K562 (cell line): ENCODE data around the gene PPRC1. TPM values are rescaled to one million over a fixed set of nuclear protein-coding genes. Genes with fewer than 3 reads are reported as not detected.

ENCODE experiments used
- ATAC-seq: fragments of 200-7000 bp; cut with Tn5 transposase; 3 replicates; pipeline ENCODE4 v1.9.1; 2020; ENCODE audit warnings: moderate library complexity
- BruUV-seq: library from RNA; stranded (reverse); fragments of 400-500 nt; replicated peaks from 2 replicates; lab custom pipeline; 2021; lab: Mats Ljungman, UMichigan
- CTCF ChIA-PET: fragments of 300-600 bp; formaldehyde crosslinking; extraction: SDS; loops from one replicate; lab custom pipeline; 2021; ENCODE audit warnings: low intra/inter-chr PET ratio; lab: Yijun Ruan, JAX
- POLR2A ChIA-PET: fragments of 300-600, 350-650 bp; sonication (Branson Sonifier 250); formaldehyde crosslinking; extraction: SDS; loops from one replicate; lab custom pipeline; 2021; ENCODE audit warnings: antibody characterized with exemption, inconsistent platforms; lab: Yijun Ruan, JAX
- DNase-seq, 4 experiments: peaks; one replicate each; pipeline versions ENCODE4 v3.0.0 to v3.0.0-alpha.2; 2011 to 2018; ENCODE audit warnings: low spot score in 3 of 4, mixed read lengths in 3 of 4; ENCODE audit errors: extremely low read depth in 1 of 4
- FAIRE-seq: peaks from 2 replicates; lab custom pipeline; 2011; peaks lifted over from hg19 to GRCh38; lab: Jason Lieb, UNC
- H2AFZ ChIP-seq: 2 replicates; pipeline ENCODE4 v1.6.0; 2011; ENCODE audit warnings: low read depth, low read length, control low read depth, inconsistent platforms
- H3K27ac ChIP-seq: fragments of 200-600 bp; 3 replicates; pipeline ENCODE4 v1.8.0; 2011; ENCODE audit warnings: low read depth, mild to moderate bottlenecking, control low read depth, inconsistent platforms, low read length, moderate library complexity, mixed read lengths; ENCODE audit errors: extremely low read depth
- H3K27me3 ChIP-seq, 2 experiments: fragments of 300-600 bp in 1 of 2; 2 replicates in 1 of 2; 3 replicates in 1 of 2; pipeline versions ENCODE4 v1.6.0 to v1.8.0; 2011; ENCODE audit warnings: inconsistent platforms in 2 of 2, low read length in 2 of 2, mild to moderate bottlenecking in 1 of 2, mixed read lengths in 1 of 2, moderate library complexity in 1 of 2; ENCODE audit not compliant: control insufficient read depth in 2 of 2, insufficient read depth in 2 of 2
- H3K36me3 ChIP-seq: fragments of 300-600 bp; 3 replicates; pipeline ENCODE4 v1.8.0; 2011; ENCODE audit warnings: mild to moderate bottlenecking, low read length, inconsistent platforms; ENCODE audit not compliant: control insufficient read depth, insufficient read depth
- H3K4me1 ChIP-seq, 2 experiments: fragments of 200-600 bp in 1 of 2; replicated peaks in 1 of 2; 2 replicates in 1 of 2; 3 replicates in 1 of 2; pipeline versions ENCODE4 v1.5.1 to v1.8.0; 2011; ENCODE audit warnings: inconsistent platforms in 2 of 2, low read length in 2 of 2, mild to moderate bottlenecking in 1 of 2, mixed read lengths in 1 of 2, moderate library complexity in 1 of 2; ENCODE audit not compliant: control insufficient read depth in 2 of 2, insufficient read depth in 2 of 2
- H3K4me2 ChIP-seq: 2 replicates; pipeline ENCODE4 v1.6.1; 2011; ENCODE audit warnings: low read length, control low read depth, inconsistent platforms, mixed read lengths; ENCODE audit not compliant: insufficient read depth
- H3K4me3 ChIP-seq: fragments of 200-600 bp; sonication (generic), shearing (Covaris generic); 2 replicates; pipeline ENCODE4 v1.5.1; 2016; ENCODE audit warnings: control low read depth, inconsistent platforms
- H3K79me2 ChIP-seq: fragments of 200-600 bp; 3 replicates; pipeline ENCODE4 v1.8.0; 2011; ENCODE audit warnings: low read length, inconsistent platforms; ENCODE audit not compliant: control insufficient read depth, insufficient read depth
- H3K9ac ChIP-seq, 2 experiments: 2 replicates each; pipeline versions ENCODE4 v1.6.0 to v1.6.1; 2011; ENCODE audit warnings: low read depth in 2 of 2, low read length in 2 of 2, control low read depth in 1 of 2, inconsistent platforms in 1 of 2, mild to moderate bottlenecking in 1 of 2, mixed read lengths in 1 of 2; ENCODE audit not compliant: insufficient read depth in 1 of 2
- H3K9me1 ChIP-seq: one replicate; pipeline ENCODE4 v1.6.0; 2011; ENCODE audit warnings: inconsistent platforms, mild to moderate bottlenecking, low read length, moderate library complexity; ENCODE audit not compliant: control insufficient read depth, insufficient read depth
- H3K9me3 ChIP-seq: replicated peaks from 2 replicates; pipeline ENCODE4 v1.5.1; 2011; ENCODE audit warnings: low read depth, low read length, inconsistent platforms; ENCODE audit not compliant: control insufficient read depth, insufficient read depth
- H4K20me1 ChIP-seq: replicated peaks from 2 replicates; pipeline ENCODE4 v1.6.1; 2011; ENCODE audit warnings: low read length, inconsistent platforms, mixed read lengths; ENCODE audit not compliant: control insufficient read depth, insufficient read depth
- CBFA2T2 ChIP-seq: fragments of 450-650 bp; conservative IDR thresholded peaks from 2 replicates; pipeline ENCODE4 v1.6.1; 2017; ENCODE audit warnings: mild to moderate bottlenecking
- DDX20 ChIP-seq: fragments of 450-650 bp; IDR thresholded peaks from 2 replicates; pipeline ENCODE4 v1.6.1; 2016; ENCODE audit warnings: missing genetic modification characterization, low read depth, mild to moderate bottlenecking, missing compliant biosample characterization, moderate library complexity
- MCM7 ChIP-seq, 2 experiments: fragments of 450-650 bp; IDR thresholded peaks; 2 replicates each; pipeline ENCODE4 v1.6.1; 2016 to 2018
- RBM15 ChIP-seq: fragments of 200-400 bp; formaldehyde crosslinking; IDR thresholded peaks from 2 replicates; pipeline ENCODE4 v1.6.1; 2018; ENCODE audit warnings: mild to moderate bottlenecking, low read length, moderate library complexity; ENCODE audit not compliant: insufficient read depth
- RBM17 ChIP-seq: fragments of 200-400 bp; formaldehyde crosslinking; IDR thresholded peaks from 2 replicates; pipeline ENCODE4 v1.6.1; 2017; ENCODE audit warnings: low read depth, mild to moderate bottlenecking, low read length, borderline replicate concordance
- TRIM24 ChIP-seq, 2 experiments: fragments of 450-650 bp; IDR thresholded peaks; 2 replicates each; pipeline ENCODE4 v1.6.1; 2016
- ZNF217 ChIP-seq: sonication (generic); formaldehyde crosslinking; IDR thresholded peaks from 2 replicates; pipeline ENCODE4 v1.8.0; 2022; ENCODE audit warnings: mild to moderate bottlenecking, missing genetic modification reagents
- ZNF23 ChIP-seq: fragments of 250-450 bp; sonication (Bioruptor Pico); IDR thresholded peaks from 2 replicates; pipeline ENCODE4 v1.4.0; 2020; ENCODE audit warnings: mild to moderate bottlenecking
- WGBS: fragments of 100-300 bp; shearing (Covaris generic); methylation state at CpG from one replicate; pipeline ENCODE4 v1.1.6; 2016; ENCODE audit warnings: low coverage, mixed read lengths; ENCODE audit not compliant: insufficient coverage; ENCODE audit errors: missing lambda C conversion rate; 5-methylcytosine and 5-hydroxymethylcytosine counted together
- in situ Hi-C: fragments of 300-500 bp; cut with MboI; formaldehyde crosslinking; loops from 4 replicates; pipeline ENCODE4 v1.15.0; 2018; ENCODE audit warnings: inconsistent platforms, mixed read lengths
- intact Hi-C: fragments of 100-400 bp; cut with micrococcal nuclease; formaldehyde crosslinking; loops from 2 replicates; pipeline ENCODE4 v1.14.2; 2022
- polyA plus RNA-seq, 8 experiments: library from polyadenylated mRNA; depleted of rRNA in 4 of 8; stranded (reverse) in 5 of 8; unstranded in 3 of 8; fragments of >200 nt; fragmentation: Nextera tagmentation in 2 of 8; fragmentation: Illumina TruSeq in 1 of 8; extraction: Ambion mirVana in 2 of 8; extraction: Trizol in 1 of 8; gene quantifications; 2 replicates each; pipeline versions ENCODE4 v1.2.1 to v1.2.3, GENCODE V29; 2011 to 2014; ENCODE audit warnings: inconsistent platforms in 1 of 8, missing spikeins in 1 of 8
- total RNA-seq, 7 experiments: library from RNA; depleted of rRNA in 6 of 7; stranded (reverse); fragments of >200 nt in 6 of 7; fragmentation: Illumina TruSeq in 2 of 7; extraction: Trizol in 2 of 7; gene quantifications; 2 replicates each; pipeline versions ENCODE4 v1.2.1 to v1.2.3, GENCODE V29; 2011 to 2021; ENCODE audit warnings: low replicate concordance in 1 of 7
- TF ChIP-seq, protein P1 (sequence below): fragments of 450-650 bp; formaldehyde crosslinking; IDR thresholded peaks from 2 replicates; pipeline ENCODE4 v1.4.0; 2020; ENCODE audit warnings: mild to moderate bottlenecking, mixed read lengths
- TF ChIP-seq, protein P2 (sequence below), 2 experiments: fragments of 250-450 bp in 1 of 2; fragments of 450-650 bp in 1 of 2; sonication (Bioruptor Pico) in 1 of 2; IDR thresholded peaks; 2 replicates each; pipeline versions ENCODE4 v1.6.1 to v1.8.0; 2016 to 2021; ENCODE audit warnings: mild to moderate bottlenecking in 2 of 2, moderate library complexity in 2 of 2, missing compliant biosample characterization in 1 of 2, missing genetic modification characterization in 1 of 2
- TF ChIP-seq, protein P3 (sequence below): fragments of 250-450 bp; sonication (Bioruptor Pico); IDR thresholded peaks from 2 replicates; pipeline ENCODE4 v1.5.1; 2021; ENCODE audit warnings: mild to moderate bottlenecking

The PPRC1 gene
- total and polyA plus RNA-seq, 9 of the 15 experiments (the other 6 are each of a cell fraction or from before 2014, with no cell fraction given), result 8.5 to 47.1 (median 16.2) TPM

DNA sequence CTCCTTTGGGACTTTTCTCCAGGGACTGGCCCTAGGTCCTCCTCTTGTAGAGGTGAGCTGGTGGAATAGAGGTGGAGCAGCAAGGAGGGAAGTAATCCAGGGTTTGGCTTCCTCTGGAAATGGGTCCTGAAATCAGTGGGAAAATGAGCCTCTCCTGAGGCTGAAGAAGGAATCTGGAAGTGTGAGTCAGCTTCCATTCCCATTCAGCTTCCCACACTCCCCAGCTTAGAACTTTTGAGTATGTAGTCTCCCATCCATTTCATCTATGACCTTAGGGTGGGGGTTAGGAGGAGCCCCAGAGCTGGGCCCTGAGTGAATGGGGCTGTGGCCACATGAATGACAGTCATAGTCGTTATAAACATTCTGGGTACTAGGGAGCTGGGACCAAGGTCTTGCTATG lies 30.4 kb upstream of the PPRC1 start:
- Histone ChIP-seq H3K9me1 (no peaks in the 10 kb centered on the region), H3K36me3 (peaks cover 20% of the 10 kb centered on the region; the same call in 2 of the 3 replicates), H3K79me2 (no peaks in the 10 kb centered on the region), H3K4me1 (no peaks in the 10 kb centered on the region; a peak in 2 of 5 replicates), H3K9ac (no peak overlapping the region), H3K4me2 (no peak overlapping the region), H3K9me3 (no peaks in the 10 kb centered on the region), H2AFZ (no peak overlapping the region), H4K20me1 (no peaks in the 10 kb centered on the region), H3K27ac (no peak overlapping the region), H3K27me3 (no peaks in the 10 kb centered on the region), H3K4me3 (no peak overlapping the region)
- POLR2A ChIA-PET, result interaction anchor here (1.1 to 4.6 kb wide), 3 partner anchors 9 to 13 kb away, joined by 3 to 27 read pairs (median 4); no protein-coding TSS in a partner anchor
- BruUV-seq, result no TSS peak
- FAIRE-seq (no peak), ATAC-seq (no peak), DNase-seq (no peak)
- in situ Hi-C loops, result no loop called here
- 25% methylated on average over 1 of the region's 1 CpG for WGBS
- TF ChIP-seq ZNF23 (no peak), RBM17 (no peak), RBM15 (no peak), DDX20 (tag) (no peak), MCM7 (IDR thresholded peaks at IDR 0.05) (no peak), TRIM24 (IDR thresholded peaks at IDR 0.05) (no peak), ZNF217 (CRISPR knock-in tag) (no peak), CBFA2T2 (no peak)
- TF ChIP-seq, protein P1, sequence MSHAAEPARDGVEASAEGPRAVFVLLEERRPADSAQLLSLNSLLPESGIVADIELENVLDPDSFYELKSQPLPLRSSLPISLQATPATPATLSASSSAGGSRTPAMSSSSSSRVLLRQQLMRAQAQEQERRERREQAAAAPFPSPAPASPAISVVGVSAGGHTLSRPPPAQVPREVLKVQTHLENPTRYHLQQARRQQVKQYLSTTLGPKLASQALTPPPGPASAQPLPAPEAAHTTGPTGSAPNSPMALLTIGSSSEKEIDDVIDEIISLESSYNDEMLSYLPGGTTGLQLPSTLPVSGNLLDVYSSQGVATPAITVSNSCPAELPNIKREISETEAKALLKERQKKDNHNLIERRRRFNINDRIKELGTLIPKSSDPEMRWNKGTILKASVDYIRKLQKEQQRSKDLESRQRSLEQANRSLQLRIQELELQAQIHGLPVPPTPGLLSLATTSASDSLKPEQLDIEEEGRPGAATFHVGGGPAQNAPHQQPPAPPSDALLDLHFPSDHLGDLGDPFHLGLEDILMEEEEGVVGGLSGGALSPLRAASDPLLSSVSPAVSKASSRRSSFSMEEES (CRISPR knock-in tag), result no peak
- TF ChIP-seq, protein P2, sequence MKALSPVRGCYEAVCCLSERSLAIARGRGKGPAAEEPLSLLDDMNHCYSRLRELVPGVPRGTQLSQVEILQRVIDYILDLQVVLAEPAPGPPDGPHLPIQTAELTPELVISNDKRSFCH (CRISPR knock-in tag; IDR thresholded peaks at IDR 0.05), result no peak
- TF ChIP-seq, protein P2 (tag; IDR thresholded peaks at IDR 0.05), result no peak
- TF ChIP-seq, protein P3, sequence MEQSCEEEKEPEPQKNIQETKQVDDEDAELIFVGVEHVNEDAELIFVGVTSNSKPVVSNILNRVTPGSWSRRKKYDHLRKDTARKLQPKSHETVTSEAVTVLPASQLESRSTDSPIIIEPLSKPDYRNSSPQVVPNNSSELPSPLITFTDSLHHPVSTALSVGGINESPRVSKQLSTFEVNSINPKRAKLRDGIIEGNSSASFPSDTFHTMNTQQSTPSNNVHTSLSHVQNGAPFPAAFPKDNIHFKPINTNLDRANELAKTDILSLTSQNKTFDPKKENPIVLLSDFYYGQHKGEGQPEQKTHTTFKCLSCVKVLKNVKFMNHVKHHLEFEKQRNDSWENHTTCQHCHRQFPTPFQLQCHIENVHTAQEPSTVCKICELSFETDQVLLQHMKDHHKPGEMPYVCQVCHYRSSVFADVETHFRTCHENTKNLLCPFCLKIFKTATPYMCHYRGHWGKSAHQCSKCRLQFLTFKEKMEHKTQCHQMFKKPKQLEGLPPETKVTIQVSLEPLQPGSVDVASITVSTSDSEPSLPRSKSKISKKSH (CRISPR knock-in tag), result no peak
- intact Hi-C loops, result no loop called here
- CTCF ChIA-PET, result no interaction called here
